GM18868 (cell line): Measurements from ENCODE around the gene FST.

Source experiments
- ATAC-seq: cut with Tn5 transposase; IDR thresholded peaks from one replicate; pipeline ENCODE4 v1.9.1; 2021; ENCODE audit warnings: mild to moderate bottlenecking, moderate library complexity; ENCODE audit not compliant: unreplicated experiment

FST gene

GRCh38 chr5:53480416-53481158, at the start of gene FST:
TSS of gene FST (plus strand) at chr5:53480629. CDS start at chr5:53480792, 163 bp downstream.
- ATAC-seq: no peak

GRCh38 chr5:53431665-53432064, 48.8 kb upstream of the FST start:
- no peak for ATAC-seq

GRCh38 chr5:53433026-53433425, 47.4 kb upstream of the FST start:
- ATAC-seq: no peak

GRCh38 chr5:53434541-53434940, 45.9 kb upstream of the FST start:
- ATAC-seq: no peak

GRCh38 chr5:53436480-53437191, 43.8 kb upstream of the FST start:
- ATAC-seq: no peak

GRCh38 chr5:53438079-53438478, 42.4 kb upstream of the FST start:
- no peak for ATAC-seq

GRCh38 chr5:53438486-53439472, 41.6 kb upstream of the FST start:
- no peak for ATAC-seq

- ATAC-seq: no peak
Measured at GRCh38 chr5:53442961-53443360, 37.5 kb upstream of the FST start.

GRCh38 chr5:53445569-53445968, 34.9 kb upstream of the FST start:
- no peak for ATAC-seq

GRCh38 chr5:53446908-53447307, 33.5 kb upstream of the FST start:
- ATAC-seq: no peak

- ATAC-seq: no peak
Measured at GRCh38 chr5:53448851-53449250, 31.6 kb upstream of the FST start.

GRCh38 chr5:53453898-53454718, 26.3 kb upstream of the FST start:
- no peak for ATAC-seq

GRCh38 chr5:53454719-53455000, 25.8 kb upstream of the FST start:
- no peak for ATAC-seq

- ATAC-seq: no peak
Measured at GRCh38 chr5:53456366-53456765, 24.1 kb upstream of the FST start.

- ATAC-seq: no peak
Measured at GRCh38 chr5:53463909-53464621, 16.4 kb upstream of the FST start.

- ATAC-seq: no peak
Measured at GRCh38 chr5:53464722-53465121, 15.7 kb upstream of the FST start.

- ATAC-seq: no peak
Measured at GRCh38 chr5:53469946-53470687, 10.3 kb upstream of the FST start.

- ATAC-seq: no peak
Measured at GRCh38 chr5:53472279-53472678, 8.2 kb upstream of the FST start.
